GM21528 (cell line): ENCODE measurements around the gene SLC25A47.

Experiments used
- ATAC-seq: cut with Tn5 transposase; IDR thresholded peaks from one replicate; pipeline ENCODE4 v1.9.1; 2021; ENCODE audit warnings: mild to moderate bottlenecking, moderate library complexity; ENCODE audit not compliant: unreplicated experiment, low FRiP score

SLC25A47 gene

GRCh38 chr14:100322138-100322957 lies 791 bp upstream of the SLC25A47 start:
- no peak for ATAC-seq

- ATAC-seq, result no peak
Measured at GRCh38 chr14:100323942-100324307, 786 bp downstream of the SLC25A47 start.

GRCh38 chr14:100325231-100325632 lies 2.1 kb downstream of the SLC25A47 start:
- ATAC-seq, result no peak

- ATAC-seq, result no peak
Measured at GRCh38 chr14:100325958-100326357, 2.8 kb downstream of the SLC25A47 start.

GRCh38 chr14:100327128-100327527 lies 4.0 kb downstream of the SLC25A47 start:
- ATAC-seq, result no peak

GRCh38 chr14:100328495-100329163 lies 5.5 kb downstream of the SLC25A47 start:
- ATAC-seq, result no peak

GRCh38 chr14:100329233-100330006 lies 6.3 kb downstream of the SLC25A47 start:
- no peak for ATAC-seq

GRCh38 chr14:100330007-100330344 lies 6.8 kb downstream of the SLC25A47 start:
- no peak for ATAC-seq

- ATAC-seq, result no peak
Measured at GRCh38 chr14:100330388-100330931, 7.3 kb downstream of the SLC25A47 start.

GRCh38 chr14:100332071-100332639 lies 9.0 kb downstream of the SLC25A47 start:
- ATAC-seq, result no peak

- ATAC-seq, result peak; percentile 55
Measured at GRCh38 chr14:100332797-100333196, 9.7 kb downstream of the SLC25A47 start.

GRCh38 chr14:100333311-100333710 lies 10.2 kb downstream of the SLC25A47 start:
- no peak for ATAC-seq

GRCh38 chr14:100333827-100334226 lies 10.7 kb downstream of the SLC25A47 start:
- ATAC-seq, result no peak

- no peak for ATAC-seq
Measured at GRCh38 chr14:100334904-100335303, 11.8 kb downstream of the SLC25A47 start.

GRCh38 chr14:100336618-100337530 lies 13.7 kb downstream of the SLC25A47 start:
- no peak for ATAC-seq

GRCh38 chr14:100339766-100340422 lies 16.8 kb downstream of the SLC25A47 start:
- ATAC-seq, result no peak

GRCh38 chr14:100340423-100340813 lies 17.3 kb downstream of the SLC25A47 start:
- ATAC-seq, result no peak

- no peak for ATAC-seq
Measured at GRCh38 chr14:100341301-100342031, 18.3 kb downstream of the SLC25A47 start.

GRCh38 chr14:100342195-100342594 lies 19.1 kb downstream of the SLC25A47 start:
- no peak for ATAC-seq
